OCI-LY7 (cell line): Measurements from ENCODE around the gene NUP210. TPM values are rescaled to one million over a fixed set of nuclear protein-coding genes. Genes with fewer than 3 reads are reported as not detected.

Experiments used
- Bru-seq: library from RNA; stranded (reverse); fragments of 400-500 nt; gene quantifications from one replicate; lab custom pipeline; 2021; lab: Mats Ljungman, UMichigan
- BruChase-seq, 2 experiments: library from RNA; stranded (reverse); fragments of 400-500 nt; gene quantifications; one replicate each; lab custom pipeline; 2021; lab: Mats Ljungman, UMichigan
- BruUV-seq: library from RNA; stranded (reverse); fragments of 400-500 nt; replicated peaks from 2 replicates; lab custom pipeline; 2021; lab: Mats Ljungman, UMichigan
- CTCF ChIA-PET: fragments of 300-600 bp; sonication (Branson Sonifier 250); formaldehyde crosslinking; loops from one replicate; lab custom pipeline; 2022; ENCODE audit warnings: antibody characterized with exemption; ENCODE audit not compliant: unreplicated experiment; lab: Charles Lee
- POLR2A ChIA-PET: fragments of 300-600 bp; sonication (Branson Sonifier 250); formaldehyde crosslinking; loops from one replicate; lab custom pipeline; 2022; ENCODE audit warnings: antibody characterized with exemption; lab: Charles Lee
- DNase-seq: peaks from one replicate; pipeline ENCODE4 v3.0.0-alpha.2; 2015; ENCODE audit warnings: low spot score
- H2AFZ ChIP-seq: fragments of 200-600 bp; sonication (generic), shearing (Covaris generic); 2 replicates; pipeline ENCODE4 v1.6.1; 2014; ENCODE audit warnings: mild to moderate bottlenecking, antibody characterized with exemption, low read length, moderate library complexity
- H3K27ac ChIP-seq: fragments of 200-600 bp; sonication (generic); 2 replicates; pipeline ENCODE4 v1.5.1; 2014; ENCODE audit warnings: mixed run types, low read depth, mild to moderate bottlenecking, moderate library complexity, low read length, inconsistent platforms; ENCODE audit not compliant: poor library complexity, severe bottlenecking
- H3K36me3 ChIP-seq: fragments of 200-600 bp; sonication (generic); 2 replicates; pipeline ENCODE4 v1.6.1; 2014; ENCODE audit warnings: mild to moderate bottlenecking, antibody characterized with exemption, low read length, moderate library complexity, mixed read lengths; ENCODE audit not compliant: insufficient read depth
- H3K4me1 ChIP-seq: fragments of 200-600 bp; sonication (generic); 2 replicates; pipeline ENCODE4 v1.5.1; 2014; ENCODE audit warnings: mild to moderate bottlenecking, low read length; ENCODE audit not compliant: insufficient read depth, poor library complexity, severe bottlenecking
- H3K4me2 ChIP-seq: fragments of 200-600 bp; sonication (generic); 2 replicates; pipeline ENCODE4 v1.6.1; 2014; ENCODE audit warnings: mild to moderate bottlenecking, low read length
- H3K4me3 ChIP-seq: fragments of 200-600 bp; sonication (generic); 2 replicates; pipeline ENCODE4 v1.5.1; 2014; ENCODE audit warnings: mild to moderate bottlenecking, low read depth, low read length; ENCODE audit not compliant: poor library complexity, severe bottlenecking
- H3K79me2 ChIP-seq: fragments of 200-600 bp; sonication (generic); 2 replicates; pipeline ENCODE4 v1.6.1; 2016; ENCODE audit warnings: low read depth, mild to moderate bottlenecking, low read length, moderate library complexity, mixed read lengths; ENCODE audit not compliant: insufficient read depth
- H3K9me2 ChIP-seq: fragments of 200-600 bp; sonication (generic); 2 replicates; pipeline ENCODE4 v1.6.1; 2016; ENCODE audit warnings: mild to moderate bottlenecking, low read length, mixed read lengths; ENCODE audit not compliant: insufficient read depth
- H3K9me3 ChIP-seq: fragments of 200-600 bp; sonication (generic); 2 replicates; pipeline ENCODE4 v1.6.1; 2014; ENCODE audit warnings: mild to moderate bottlenecking, mixed run types, low read length, mixed read lengths
- H4K20me1 ChIP-seq: fragments of 200-600 bp; sonication (generic); 2 replicates; pipeline ENCODE4 v1.6.1; 2014; ENCODE audit warnings: mild to moderate bottlenecking, antibody characterized with exemption, low read length, moderate library complexity, mixed read lengths; ENCODE audit not compliant: insufficient read depth
- EZH2phosphoT487 ChIP-seq: fragments of 200-600 bp; sonication (generic); IDR thresholded peaks from 2 replicates; pipeline ENCODE4 v1.6.1; 2018; ENCODE audit warnings: low read depth, borderline replicate concordance, mild to moderate bottlenecking, mixed run types, antibody characterized with exemption, low read length, moderate library complexity, mixed read lengths
- intact Hi-C: fragments of 100-400 bp; cut with micrococcal nuclease; formaldehyde crosslinking; loops from one replicate; pipeline ENCODE4 v1.10.0; 2022; ENCODE audit not compliant: unreplicated experiment
- long read RNA-seq: library from polyadenylated mRNA; stranded (forward); transcript quantifications from one replicate; pipeline ENCODE4 v2.0.0, GENCODE V29; 2022
- total RNA-seq, 2 experiments: library from RNA; depleted of rRNA in 1 of 2; stranded (reverse); fragments of >200 nt in 1 of 2; shearing (Covaris generic) in 1 of 2; gene quantifications; 2 replicates each; pipeline ENCODE4 v1.2.3, GENCODE V29; 2014 to 2022
- TF ChIP-seq, protein P1 (sequence below): fragments of 200-600 bp; sonication (generic); conservative IDR thresholded peaks from 2 replicates; pipeline ENCODE4 v1.5.1; 2014; ENCODE audit warnings: mild to moderate bottlenecking, antibody characterized with exemption, low read length, moderate library complexity, mixed read lengths

The NUP210 gene
- total RNA-seq (2014; rRNA removed; shearing (Covaris generic)) (165 and 195 TPM in 2 replicates), total RNA-seq (2022) (231 and 232 TPM in 2 replicates), Bru-seq, nascent RNA (percentile 91 among the genes with signal in this experiment), BruChase-seq, experiment 1, labeled RNA remaining after a 6-hour chase (percentile 95 among the genes with signal in this experiment), BruChase-seq, experiment 2, labeled RNA remaining after a 2-hour chase (percentile 92 among the genes with signal in this experiment)
- long read RNA-seq, full-length matches to known transcripts = 189 of 474 reads
- long read RNA-seq, partial matches to known transcripts = 184 of 474 reads
- long read RNA-seq, other reads (novel, unspliced or antisense) = 101 of 474 reads

DNA sequence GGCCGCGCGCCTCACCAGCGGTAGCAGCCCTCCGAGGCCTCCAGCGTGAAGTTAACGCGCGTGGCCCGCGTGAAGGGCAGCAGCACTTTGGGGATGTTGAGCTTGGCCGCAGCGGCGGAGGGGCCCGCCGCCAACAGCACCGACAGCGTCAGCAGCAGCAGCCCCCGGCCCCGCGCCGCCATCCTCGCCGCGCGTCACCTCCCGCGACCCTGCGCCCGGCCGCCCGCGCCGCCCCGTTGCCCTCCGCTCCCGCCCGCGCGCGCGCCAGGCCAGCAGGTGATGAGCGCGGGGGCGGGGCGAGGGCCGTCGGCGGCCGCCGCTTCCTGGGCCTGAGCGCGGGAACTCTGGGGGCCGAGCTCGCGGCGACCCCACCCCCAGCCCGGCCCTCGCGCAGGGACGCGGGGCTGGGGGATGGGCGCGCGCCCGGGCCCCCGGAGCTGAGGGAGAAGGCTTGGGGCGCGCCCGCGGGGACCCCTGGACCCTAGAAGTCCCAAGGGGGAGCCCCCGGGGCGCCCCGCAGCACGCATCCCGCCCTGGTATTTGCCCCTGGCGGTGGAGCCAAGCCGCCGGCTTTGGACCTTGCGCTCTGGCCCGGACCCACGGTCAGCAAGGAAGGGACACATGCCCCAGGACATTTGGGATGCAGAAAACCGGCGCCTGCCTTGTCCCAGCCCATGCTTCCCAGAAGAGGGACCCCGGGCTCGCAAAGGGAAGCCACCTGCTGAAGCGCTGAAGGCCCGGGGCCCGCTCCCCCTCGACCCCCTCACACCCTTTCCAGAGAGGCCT is at the start of gene NUP210:
NUP210 (minus strand) TSS at position 278 of the 786 bp plus-strand sequence; CDS start at position 182, 96 bp downstream.
- peak within 1 kb of the TSS; percentile 91 for H3K27ac ChIP-seq
- intact Hi-C loops = loop anchor here (1.0 to 2.0 kb wide), 2 partner anchors 8 to 403 kb away; no protein-coding TSS in a partner anchor
- BruUV-seq = no TSS peak
- peak within 1 kb of the TSS; percentile 78 for H2AFZ ChIP-seq
- TF ChIP-seq, protein P1, sequence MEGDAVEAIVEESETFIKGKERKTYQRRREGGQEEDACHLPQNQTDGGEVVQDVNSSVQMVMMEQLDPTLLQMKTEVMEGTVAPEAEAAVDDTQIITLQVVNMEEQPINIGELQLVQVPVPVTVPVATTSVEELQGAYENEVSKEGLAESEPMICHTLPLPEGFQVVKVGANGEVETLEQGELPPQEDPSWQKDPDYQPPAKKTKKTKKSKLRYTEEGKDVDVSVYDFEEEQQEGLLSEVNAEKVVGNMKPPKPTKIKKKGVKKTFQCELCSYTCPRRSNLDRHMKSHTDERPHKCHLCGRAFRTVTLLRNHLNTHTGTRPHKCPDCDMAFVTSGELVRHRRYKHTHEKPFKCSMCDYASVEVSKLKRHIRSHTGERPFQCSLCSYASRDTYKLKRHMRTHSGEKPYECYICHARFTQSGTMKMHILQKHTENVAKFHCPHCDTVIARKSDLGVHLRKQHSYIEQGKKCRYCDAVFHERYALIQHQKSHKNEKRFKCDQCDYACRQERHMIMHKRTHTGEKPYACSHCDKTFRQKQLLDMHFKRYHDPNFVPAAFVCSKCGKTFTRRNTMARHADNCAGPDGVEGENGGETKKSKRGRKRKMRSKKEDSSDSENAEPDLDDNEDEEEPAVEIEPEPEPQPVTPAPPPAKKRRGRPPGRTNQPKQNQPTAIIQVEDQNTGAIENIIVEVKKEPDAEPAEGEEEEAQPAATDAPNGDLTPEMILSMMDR = 0 out of 2 replicates have a peak, but pooled peaks have one; percentile 19
- TF ChIP-seq EZH2phosphoT487 = no peak
- H3K4me3 ChIP-seq = peak within 1 kb of the TSS; percentile 98
- H3K79me2 ChIP-seq = peaks cover 57% of the 10 kb centered on the region
- peaks cover 41% of the 10 kb centered on the region for H3K36me3 ChIP-seq
- peak; percentile 88 for DNase-seq
- H4K20me1 ChIP-seq = peaks cover 30% of the 10 kb centered on the region
- H3K9me2 ChIP-seq = no peaks in the 10 kb centered on the region
- H3K9me3 ChIP-seq = peaks cover 4% of the 10 kb centered on the region; the same call in 1 of the 2 replicates
- CTCF ChIA-PET = no interaction called here
- H3K4me1 ChIP-seq = peaks cover 69% of the 10 kb centered on the region
- POLR2A ChIA-PET = interaction anchor here (1.2 to 6.3 kb wide), 2 partner anchors 19 to 31 kb away, joined by 4 to 61 read pairs; no protein-coding TSS in a partner anchor
- peak within 1 kb of the TSS; percentile 98 for H3K4me2 ChIP-seq

DNA sequence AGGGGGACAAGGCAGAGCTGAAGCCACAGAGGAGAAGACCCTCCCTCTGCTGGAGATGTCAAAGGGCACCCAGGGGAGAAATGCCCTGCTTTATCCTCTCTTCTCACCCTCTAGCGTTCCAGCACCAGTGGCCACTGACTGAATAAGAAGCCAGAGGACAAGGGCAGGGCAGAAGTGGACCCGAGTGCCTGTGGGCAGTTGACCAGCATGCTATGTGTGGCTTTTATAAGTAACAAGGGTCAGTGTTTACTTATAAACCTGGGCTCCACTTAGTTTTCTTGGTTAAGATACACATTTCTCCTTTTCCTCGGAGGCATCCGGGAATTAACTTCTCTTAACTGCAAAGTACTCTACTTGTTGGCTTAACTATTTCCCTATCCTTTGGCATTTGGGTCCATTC is 46.7 kb upstream of the NUP210 start:
- Histone ChIP-seq H2AFZ (no peak overlapping the region), H3K4me1 (no peaks in the 10 kb centered on the region), H3K27ac (no peak overlapping the region), H3K79me2 (no peaks in the 10 kb centered on the region), H3K9me2 (no peaks in the 10 kb centered on the region), H3K36me3 (no peaks in the 10 kb centered on the region), H4K20me1 (no peaks in the 10 kb centered on the region), H3K4me3 (no peak overlapping the region), H3K4me2 (no peak overlapping the region), H3K9me3 (no peaks in the 10 kb centered on the region)
- CTCF ChIA-PET = no interaction called here
- no TSS peak for BruUV-seq
- TF ChIP-seq, protein P1 = no peak
- no peak for TF ChIP-seq EZH2phosphoT487
- no peak for DNase-seq
- intact Hi-C loops = no loop called here
- POLR2A ChIA-PET = interaction anchor here (1.1 kb wide), 1 partner anchor 276 kb away, joined by 4 read pairs; no protein-coding TSS in a partner anchor
